Measurements from ENCODE around the gene PCDHB6.

GRCh38 chr5:141175933-141176332 is 26.1 kb downstream of the PCDHB6 start:
- TF ChIP-seq CTCF (IDR thresholded peaks at IDR 0.05) (no peak), POLR2A (IDR thresholded peaks at IDR 0.05) (no peak), POLR2AphosphoS5 (IDR thresholded peaks at IDR 0.05; ENCODE audit: insufficient read depth in 1 of 2, low read depth in 1 of 2) (no peak)
